HepG2 (cell line): ENCODE data around the gene TCFL5. TPM values are rescaled to one million over a fixed set of nuclear protein-coding genes. Genes with fewer than 3 reads are reported as not detected.
A peak's percentile ranks its signal among the peaks of the same experiment; 100 is the strongest.

Experiments used
- EHMT2 ChIP-seq: fragments of 200-600 bp; sonication (generic); IDR thresholded peaks from 2 replicates; pipeline ENCODE4 v1.7.0; 2017; ENCODE audit warnings: antibody characterized with exemption, low read depth, low read length, borderline replicate concordance
- JARID2 ChIP-seq: sonication (generic); formaldehyde crosslinking; IDR thresholded peaks from 2 replicates; pipeline ENCODE4 v1.8.1; 2023; ENCODE audit warnings: missing genetic modification reagents, inconsistent platforms; ENCODE audit not compliant: insufficient replicate concordance
- JUNB ChIP-seq: sonication (generic); formaldehyde crosslinking; IDR thresholded peaks from 2 replicates; pipeline ENCODE4 v1.8.0; 2022; ENCODE audit warnings: missing genetic modification reagents, mild to moderate bottlenecking, borderline replicate concordance
- NFE2 ChIP-seq: sonication (generic); formaldehyde crosslinking; IDR thresholded peaks from 2 replicates; pipeline ENCODE4 v1.4.0; 2020; ENCODE audit warnings: missing genetic modification reagents
- NFKBIZ ChIP-seq: IDR thresholded peaks from 2 replicates; pipeline ENCODE4 v1.6.1; 2018; ENCODE audit warnings: missing genetic modification reagents, missing compliant biosample characterization
- NFYB ChIP-seq: sonication (generic); formaldehyde crosslinking; IDR thresholded peaks from 2 replicates; pipeline ENCODE4 v1.4.0; 2020; ENCODE audit warnings: missing genetic modification reagents
- PCBP1 ChIP-seq: fragments of 200-400 bp; formaldehyde crosslinking; IDR thresholded peaks from 2 replicates; pipeline ENCODE4 v1.6.1; 2017; ENCODE audit warnings: mild to moderate bottlenecking, low read depth, low read length, borderline replicate concordance
- POGZ ChIP-seq: sonication (generic); formaldehyde crosslinking; IDR thresholded peaks from 2 replicates; pipeline ENCODE4 v1.4.0; 2020; ENCODE audit warnings: mild to moderate bottlenecking, missing genetic modification reagents
- RAD51 ChIP-seq: fragments of 450-650 bp; IDR thresholded peaks from 2 replicates; pipeline ENCODE4 v1.6.1; 2016; ENCODE audit warnings: borderline replicate concordance
- SIX1 ChIP-seq: sonication (generic); formaldehyde crosslinking; IDR thresholded peaks from 2 replicates; pipeline ENCODE4 v1.4.0; 2020; ENCODE audit warnings: missing genetic modification reagents, borderline replicate concordance
- TBX3 ChIP-seq: fragments of 450-650 bp; IDR thresholded peaks from 2 replicates; pipeline ENCODE4 v1.6.1; 2017; ENCODE audit warnings: antibody characterized with exemption, mild to moderate bottlenecking, inconsistent platforms, borderline replicate concordance
- ZFP1 ChIP-seq: IDR thresholded peaks from 2 replicates; pipeline ENCODE4 v1.6.1; 2016
- ZNF441 ChIP-seq: sonication (generic); formaldehyde crosslinking; IDR thresholded peaks from 2 replicates; pipeline ENCODE4 v1.7.0; 2021; ENCODE audit warnings: missing genetic modification reagents, borderline replicate concordance
- ZNF468 ChIP-seq: sonication (generic); formaldehyde crosslinking; IDR thresholded peaks from 2 replicates; pipeline ENCODE4 v1.8.0; 2022; ENCODE audit warnings: mild to moderate bottlenecking, moderate library complexity, missing genetic modification reagents
- ZNF569 ChIP-seq: sonication (generic); formaldehyde crosslinking; IDR thresholded peaks from 2 replicates; pipeline ENCODE4 v1.5.0; 2020; ENCODE audit warnings: mild to moderate bottlenecking, missing genetic modification reagents, moderate library complexity, borderline replicate concordance
- ZSCAN25 ChIP-seq: sonication (generic); formaldehyde crosslinking; IDR thresholded peaks from 2 replicates; pipeline ENCODE4 v1.8.0; 2022; ENCODE audit warnings: mild to moderate bottlenecking, missing genetic modification reagents
- polyA plus RNA-seq, 8 experiments: library from polyadenylated mRNA; depleted of rRNA in 3 of 8; stranded (reverse) in 7 of 8; unstranded in 1 of 8; fragments of >200 nt; fragmentation: Illumina TruSeq in 4 of 8; extraction: Trizol in 4 of 8; gene quantifications; 2 replicates each; pipeline versions ENCODE4 v1.2.1 to v1.2.3, GENCODE V29; 2011 to 2016; ENCODE audit warnings: low read depth in 4 of 8, missing spikeins in 1 of 8, mixed read lengths in 1 of 8; ENCODE audit not compliant: insufficient read depth in 1 of 8
- total RNA-seq, 5 experiments: library from RNA; depleted of rRNA; stranded (reverse); fragments of >200 nt; fragmentation: Illumina TruSeq; extraction: Trizol; gene quantifications; 2 replicates each; pipeline ENCODE4 v1.2.3, GENCODE V29; 2016; ENCODE audit warnings: low read depth in 1 of 5
- TF ChIP-seq, protein P1 (sequence below): sonication (generic); formaldehyde crosslinking; IDR thresholded peaks from 2 replicates; pipeline ENCODE4 v1.5.1; 2020; ENCODE audit warnings: mild to moderate bottlenecking, missing genetic modification reagents, borderline replicate concordance
- TF ChIP-seq, protein P2 (sequence below): sonication (generic); formaldehyde crosslinking; IDR thresholded peaks from 2 replicates; pipeline ENCODE4 v1.8.0; 2023; ENCODE audit warnings: mild to moderate bottlenecking, missing genetic modification reagents
- TF ChIP-seq, protein P3 (sequence below): sonication (generic); formaldehyde crosslinking; IDR thresholded peaks from 2 replicates; pipeline ENCODE4 v1.8.0; 2022; ENCODE audit warnings: missing genetic modification reagents, low read depth, mild to moderate bottlenecking, borderline replicate concordance
- TF ChIP-seq, protein P4 (sequence below): sonication (generic); formaldehyde crosslinking; IDR thresholded peaks from 2 replicates; pipeline ENCODE4 v1.5.1; 2020; ENCODE audit warnings: mild to moderate bottlenecking, missing genetic modification reagents, borderline replicate concordance
- TF ChIP-seq, protein P5 (sequence below): sonication (generic); formaldehyde crosslinking; IDR thresholded peaks from 2 replicates; pipeline ENCODE4 v1.8.1; 2023; ENCODE audit warnings: missing genetic modification reagents, mild to moderate bottlenecking, borderline replicate concordance

The TCFL5 gene
- total and polyA plus RNA-seq, 2 of the 13 experiments (the other 11 are each of a cell fraction or from before 2014, with no cell fraction given), result 14.8 to 20.0 TPM

DNA sequence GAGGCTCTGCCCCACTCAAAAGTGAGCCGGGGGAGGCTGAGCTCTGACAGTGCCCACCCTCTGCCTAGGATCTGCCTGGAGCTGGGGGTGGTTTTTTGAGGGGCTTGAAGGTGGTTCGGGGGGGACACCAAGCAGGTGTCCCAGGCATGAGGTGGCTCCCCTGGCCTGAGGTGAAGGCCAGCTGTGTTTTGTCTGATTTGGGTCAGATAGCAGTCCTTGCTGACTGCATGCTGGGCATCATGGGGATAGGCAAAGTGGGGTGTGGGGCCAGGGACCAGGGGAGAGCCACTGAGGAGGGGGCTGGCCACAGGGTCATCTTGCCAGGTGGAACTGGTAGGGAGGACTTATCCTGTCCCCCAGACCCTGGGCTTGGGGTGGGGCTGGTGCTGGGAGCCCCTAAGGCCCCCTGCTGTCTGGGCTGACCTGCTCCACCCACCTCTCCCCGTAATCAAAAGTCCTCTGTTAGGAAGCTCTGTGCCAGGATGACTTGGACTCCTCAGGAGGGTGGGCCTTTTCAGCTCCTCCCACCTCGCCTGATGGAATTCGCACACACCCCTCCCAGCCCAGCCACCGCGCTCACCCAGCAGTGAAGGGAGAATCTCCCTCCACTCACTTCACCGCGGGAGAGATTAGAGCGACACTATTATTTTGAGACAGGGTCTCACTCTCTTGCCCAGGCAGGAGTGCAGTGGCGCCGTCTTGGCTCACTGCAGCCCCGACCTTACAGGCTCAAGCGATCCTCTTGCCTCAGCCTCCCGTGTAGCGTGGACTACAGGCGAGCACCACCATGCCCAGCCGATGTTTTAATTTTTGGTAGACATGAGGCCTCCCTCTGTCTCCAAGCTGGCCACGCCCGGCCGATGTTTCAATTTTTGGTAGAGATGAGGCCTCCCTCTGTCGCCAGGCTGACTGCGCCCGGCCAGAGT, 46.3 kb downstream of the TCFL5 start (continued):
- TF ChIP-seq, protein P1, sequence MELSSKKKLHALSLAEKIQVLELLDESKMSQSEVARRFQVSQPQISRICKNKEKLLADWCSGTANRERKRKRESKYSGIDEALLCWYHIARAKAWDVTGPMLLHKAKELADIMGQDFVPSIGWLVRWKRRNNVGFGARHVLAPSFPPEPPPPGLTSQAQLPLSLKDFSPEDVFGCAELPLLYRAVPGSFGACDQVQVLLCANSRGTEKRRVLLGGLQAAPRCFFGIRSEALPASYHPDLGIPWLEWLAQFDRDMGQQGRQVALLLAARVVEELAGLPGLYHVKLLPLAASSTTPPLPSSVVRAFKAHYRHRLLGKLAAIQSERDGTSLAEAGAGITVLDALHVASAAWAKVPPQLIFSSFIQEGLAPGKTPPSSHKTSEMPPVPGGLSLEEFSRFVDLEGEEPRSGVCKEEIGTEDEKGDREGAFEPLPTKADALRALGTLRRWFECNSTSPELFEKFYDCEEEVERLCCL (CRISPR knock-in tag), result no peak
- TF ChIP-seq ZSCAN25 (no peak), ZFP1 (no peak), JARID2 (no peak), PCBP1 (0 out of 2 replicates have a peak, but pooled peaks have one; percentile 7), NFE2 (CRISPR knock-in tag) (no peak), TBX3 (no peak), POGZ (CRISPR knock-in tag) (no peak), ZNF441 (CRISPR knock-in tag) (no peak), NFKBIZ (0 out of 2 replicates have a peak, but pooled peaks have one; percentile 21), NFYB (CRISPR knock-in tag) (no peak), ZNF569 (CRISPR knock-in tag) (no peak), JUNB (no peak), SIX1 (CRISPR knock-in tag) (no peak), RAD51 (no peak), EHMT2 (no peak), ZNF468 (CRISPR knock-in tag) (no peak)
- TF ChIP-seq, protein P2, sequence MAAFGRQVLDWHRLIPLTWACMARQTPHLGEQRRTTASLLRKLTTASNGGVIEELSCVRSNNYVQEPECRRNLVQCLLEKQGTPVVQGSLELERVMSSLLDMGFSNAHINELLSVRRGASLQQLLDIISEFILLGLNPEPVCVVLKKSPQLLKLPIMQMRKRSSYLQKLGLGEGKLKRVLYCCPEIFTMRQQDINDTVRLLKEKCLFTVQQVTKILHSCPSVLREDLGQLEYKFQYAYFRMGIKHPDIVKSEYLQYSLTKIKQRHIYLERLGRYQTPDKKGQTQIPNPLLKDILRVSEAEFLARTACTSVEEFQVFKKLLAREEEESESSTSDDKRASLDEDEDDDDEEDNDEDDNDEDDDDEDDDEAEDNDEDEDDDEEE (CRISPR knock-in tag), result no peak
- TF ChIP-seq, protein P3, sequence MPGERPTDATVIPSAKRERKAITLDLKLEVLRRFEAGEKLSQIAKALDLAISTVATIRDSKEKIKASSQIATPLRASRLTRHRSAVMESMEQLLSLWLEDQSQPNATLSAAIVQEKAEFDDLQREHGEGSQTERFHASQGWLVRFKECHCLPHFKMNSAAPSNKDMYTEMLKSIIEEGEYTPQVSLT (CRISPR knock-in tag), result no peak
- TF ChIP-seq, protein P4, sequence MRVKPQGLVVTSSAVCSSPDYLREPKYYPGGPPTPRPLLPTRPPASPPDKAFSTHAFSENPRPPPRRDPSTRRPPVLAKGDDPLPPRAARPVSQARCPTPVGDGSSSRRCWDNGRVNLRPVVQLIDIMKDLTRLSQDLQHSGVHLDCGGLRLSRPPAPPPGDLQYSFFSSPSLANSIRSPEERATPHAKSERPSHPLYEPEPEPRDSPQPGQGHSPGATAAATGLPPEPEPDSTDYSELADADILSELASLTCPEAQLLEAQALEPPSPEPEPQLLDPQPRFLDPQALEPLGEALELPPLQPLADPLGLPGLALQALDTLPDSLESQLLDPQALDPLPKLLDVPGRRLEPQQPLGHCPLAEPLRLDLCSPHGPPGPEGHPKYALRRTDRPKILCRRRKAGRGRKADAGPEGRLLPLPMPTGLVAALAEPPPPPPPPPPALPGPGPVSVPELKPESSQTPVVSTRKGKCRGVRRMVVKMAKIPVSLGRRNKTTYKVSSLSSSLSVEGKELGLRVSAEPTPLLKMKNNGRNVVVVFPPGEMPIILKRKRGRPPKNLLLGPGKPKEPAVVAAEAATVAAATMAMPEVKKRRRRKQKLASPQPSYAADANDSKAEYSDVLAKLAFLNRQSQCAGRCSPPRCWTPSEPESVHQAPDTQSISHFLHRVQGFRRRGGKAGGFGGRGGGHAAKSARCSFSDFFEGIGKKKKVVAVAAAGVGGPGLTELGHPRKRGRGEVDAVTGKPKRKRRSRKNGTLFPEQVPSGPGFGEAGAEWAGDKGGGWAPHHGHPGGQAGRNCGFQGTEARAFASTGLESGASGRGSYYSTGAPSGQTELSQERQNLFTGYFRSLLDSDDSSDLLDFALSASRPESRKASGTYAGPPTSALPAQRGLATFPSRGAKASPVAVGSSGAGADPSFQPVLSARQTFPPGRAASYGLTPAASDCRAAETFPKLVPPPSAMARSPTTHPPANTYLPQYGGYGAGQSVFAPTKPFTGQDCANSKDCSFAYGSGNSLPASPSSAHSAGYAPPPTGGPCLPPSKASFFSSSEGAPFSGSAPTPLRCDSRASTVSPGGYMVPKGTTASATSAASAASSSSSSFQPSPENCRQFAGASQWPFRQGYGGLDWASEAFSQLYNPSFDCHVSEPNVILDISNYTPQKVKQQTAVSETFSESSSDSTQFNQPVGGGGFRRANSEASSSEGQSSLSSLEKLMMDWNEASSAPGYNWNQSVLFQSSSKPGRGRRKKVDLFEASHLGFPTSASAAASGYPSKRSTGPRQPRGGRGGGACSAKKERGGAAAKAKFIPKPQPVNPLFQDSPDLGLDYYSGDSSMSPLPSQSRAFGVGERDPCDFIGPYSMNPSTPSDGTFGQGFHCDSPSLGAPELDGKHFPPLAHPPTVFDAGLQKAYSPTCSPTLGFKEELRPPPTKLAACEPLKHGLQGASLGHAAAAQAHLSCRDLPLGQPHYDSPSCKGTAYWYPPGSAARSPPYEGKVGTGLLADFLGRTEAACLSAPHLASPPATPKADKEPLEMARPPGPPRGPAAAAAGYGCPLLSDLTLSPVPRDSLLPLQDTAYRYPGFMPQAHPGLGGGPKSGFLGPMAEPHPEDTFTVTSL (CRISPR knock-in tag), result no peak
- TF ChIP-seq, protein P5, sequence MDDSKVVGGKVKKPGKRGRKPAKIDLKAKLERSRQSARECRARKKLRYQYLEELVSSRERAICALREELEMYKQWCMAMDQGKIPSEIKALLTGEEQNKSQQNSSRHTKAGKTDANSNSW, result no peak
